Activated T-cell treated with anti-CD3 and anti-CD28 coated beads for 4 hours (primary cell): Measurements from ENCODE around the gene SOCS3.
"Not testable (repeated sequence)": the region's sequence is repeated elsewhere in the genome, so short reads cannot be mapped to it uniquely, and the experiment has no call there.

Source experiments
- DNase-seq: peaks from one replicate; pipeline ENCODE4 v3.0.0-alpha.2; 2020

Gene SOCS3

GRCh38 chr17:78347453-78347852, 12.4 kb downstream of the SOCS3 start:
- DNase-seq = no peak

- DNase-seq = no peak
Observed at GRCh38 chr17:78346605-78347250, 13.1 kb downstream of the SOCS3 start.

GRCh38 chr17:78345791-78346494, 13.9 kb downstream of the SOCS3 start:
- no peak for DNase-seq

GRCh38 chr17:78345172-78345571, 14.7 kb downstream of the SOCS3 start:
- DNase-seq = no peak

GRCh38 chr17:78344666-78345065, 15.2 kb downstream of the SOCS3 start:
- no peak for DNase-seq

- DNase-seq = peak; percentile 63
Observed at GRCh38 chr17:78343543-78344201, 16.2 kb downstream of the SOCS3 start.

GRCh38 chr17:78343187-78343542, 16.7 kb downstream of the SOCS3 start:
- no peak for DNase-seq

GRCh38 chr17:78342449-78343186, 17.3 kb downstream of the SOCS3 start:
- no peak for DNase-seq

- DNase-seq = no peak
Observed at GRCh38 chr17:78341559-78342448, 18.1 kb downstream of the SOCS3 start.

- DNase-seq = no peak
Observed at GRCh38 chr17:78340183-78340955, 19.5 kb downstream of the SOCS3 start.

GRCh38 chr17:78338486-78339259, 21.2 kb downstream of the SOCS3 start:
- DNase-seq = no peak

GRCh38 chr17:78337244-78338109, 22.4 kb downstream of the SOCS3 start:
- no peak for DNase-seq

GRCh38 chr17:78335209-78335608, 24.7 kb downstream of the SOCS3 start:
- DNase-seq = no peak

GRCh38 chr17:78332991-78333390, 26.9 kb downstream of the SOCS3 start:
- DNase-seq = no peak

GRCh38 chr17:78331355-78331754, 28.5 kb downstream of the SOCS3 start:
- DNase-seq = not testable (repeated sequence)

- no peak for DNase-seq
Observed at GRCh38 chr17:78330570-78331224, 29.2 kb downstream of the SOCS3 start.

GRCh38 chr17:78329263-78330059, 30.4 kb downstream of the SOCS3 start:
- no peak for DNase-seq

- no peak for DNase-seq
Observed at GRCh38 chr17:78327880-78328279, 32.0 kb downstream of the SOCS3 start.
